ENCODE data around the gene ADPRHL1. TPM values are rescaled to one million over a fixed set of nuclear protein-coding genes. Genes with fewer than 3 reads are reported as not detected.
"Not testable (repeated sequence)": the region's sequence is repeated elsewhere in the genome, so short reads cannot be mapped to it uniquely, and the experiment has no call there.

Gene ADPRHL1
- total RNA-seq, 2 experiments from 2014 or later: 0.42 to 0.47 TPM

- no peaks in the 10 kb centered on the region for H3K9me3 Mint-ChIP-seq
- CTCF ChIA-PET: no interaction called here
- Histone ChIP-seq H3K27me3 (ENCODE audit: control insufficient read depth in 1 of 2, insufficient read depth in 2 of 2, low read length in 2 of 2) (no peaks in the 10 kb centered on the region), H3K36me3 (ENCODE audit: insufficient read depth, low read length) (peaks cover 9% of the 10 kb centered on the region), H3K9me3 (ENCODE audit: control insufficient read depth in 1 of 2, insufficient read depth in 1 of 2, low read length in 2 of 2) (no peaks in the 10 kb centered on the region), H3K4me1 (ENCODE audit: insufficient read depth, low read length) (no peaks in the 10 kb centered on the region), H3K27ac (ENCODE audit: low read depth in 1 of 2, low read length in 2 of 2) (no peak overlapping the region), H3K4me3 (ENCODE audit: low read length) (no peak overlapping the region)
- intact Hi-C loops (cut with DNase I, micrococcal nuclease): no loop called here
- no peaks in the 10 kb centered on the region for H3K4me1 Mint-ChIP-seq (ENCODE audit: low read depth)
- H3K27ac Mint-ChIP-seq: no peak overlapping the region
- H3K4me3 Mint-ChIP-seq: no peak overlapping the region
- DNase-seq (no peak), ATAC-seq (ENCODE audit: poor library complexity) (no peak)
- H3K36me3 Mint-ChIP-seq (ENCODE audit: low read depth): peaks cover 25% of the 10 kb centered on the region
- H3K27me3 Mint-ChIP-seq: no peaks in the 10 kb centered on the region
- POLR2A ChIA-PET: no interaction called here
- no peak for TF ChIP-seq CTCF (IDR thresholded peaks at IDR 0.05)
Observed at GRCh38 chr13:113452466-113452865, 822 bp downstream of the ADPRHL1 start.

- Histone ChIP-seq H3K4me1 (ENCODE audit: insufficient read depth, low read length) (no peaks in the 10 kb centered on the region), H3K27ac (ENCODE audit: low read depth in 1 of 2, low read length in 2 of 2) (no peak overlapping the region), H3K9me3 (ENCODE audit: control insufficient read depth in 1 of 2, insufficient read depth in 1 of 2, low read length in 2 of 2) (no peaks in the 10 kb centered on the region), H3K27me3 (ENCODE audit: control insufficient read depth in 1 of 2, insufficient read depth in 2 of 2, low read length in 2 of 2) (no peaks in the 10 kb centered on the region), H3K36me3 (ENCODE audit: insufficient read depth, low read length) (peaks cover 6% of the 10 kb centered on the region), H3K4me3 (ENCODE audit: low read length) (no peak overlapping the region)
- Mint-ChIP-seq H3K27ac (no peak overlapping the region), H3K27me3 (no peaks in the 10 kb centered on the region), H3K4me1 (ENCODE audit: low read depth) (no peaks in the 10 kb centered on the region), H3K9me3 (no peaks in the 10 kb centered on the region), H3K36me3 (ENCODE audit: low read depth) (peaks cover 22% of the 10 kb centered on the region), H3K4me3 (no peak overlapping the region)
- CTCF ChIA-PET: no interaction called here
- POLR2A ChIA-PET: no interaction called here
- DNase-seq (peak in 1 of 14 experiments; percentile 8), ATAC-seq (ENCODE audit: poor library complexity) (no peak)
- intact Hi-C loops (cut with DNase I, micrococcal nuclease): no loop called here
- no peak for TF ChIP-seq CTCF (IDR thresholded peaks at IDR 0.05)
Observed at GRCh38 chr13:113451951-113452421, 1.3 kb downstream of the ADPRHL1 start.

- H3K9me3 Mint-ChIP-seq, H3K4me3 Mint-ChIP-seq: not testable (repeated sequence)
Observed at GRCh38 chr13:113450861-113451620, 2.2 kb downstream of the ADPRHL1 start.

GRCh38 chr13:113450348-113450744, 2.9 kb downstream of the ADPRHL1 start:
- H3K4me1 Mint-ChIP-seq (ENCODE audit: low read depth); H3K27me3 Mint-ChIP-seq; H3K9me3 ChIP-seq (ENCODE audit: control insufficient read depth in 1 of 2, insufficient read depth in 1 of 2, low read length in 2 of 2); H3K27ac Mint-ChIP-seq; H3K4me3 Mint-ChIP-seq; H3K36me3 ChIP-seq (ENCODE audit: insufficient read depth, low read length); H3K27me3 ChIP-seq (ENCODE audit: control insufficient read depth in 1 of 2, insufficient read depth in 2 of 2, low read length in 2 of 2); ATAC-seq (ENCODE audit: poor library complexity); H3K9me3 Mint-ChIP-seq; POLR2A ChIA-PET; H3K4me3 ChIP-seq (ENCODE audit: low read length); DNase-seq; H3K27ac ChIP-seq (ENCODE audit: low read depth in 1 of 2, low read length in 2 of 2); H3K36me3 Mint-ChIP-seq (ENCODE audit: low read depth); intact Hi-C loops (cut with DNase I, micrococcal nuclease); CTCF ChIA-PET; H3K4me1 ChIP-seq (ENCODE audit: insufficient read depth, low read length): not testable (repeated sequence)

More at GRCh38 chr13:113450861-113451620, 2.2 kb downstream of the ADPRHL1 start:
- H3K27me3 ChIP-seq (ENCODE audit: control insufficient read depth in 1 of 2, insufficient read depth in 2 of 2, low read length in 2 of 2); H3K4me1 ChIP-seq (ENCODE audit: insufficient read depth, low read length); H3K4me1 Mint-ChIP-seq (ENCODE audit: low read depth); H3K4me3 ChIP-seq (ENCODE audit: low read length); intact Hi-C loops (cut with DNase I, micrococcal nuclease); POLR2A ChIA-PET; H3K27me3 Mint-ChIP-seq; H3K27ac ChIP-seq (ENCODE audit: low read depth in 1 of 2, low read length in 2 of 2); H3K27ac Mint-ChIP-seq; DNase-seq; CTCF ChIA-PET; H3K9me3 ChIP-seq (ENCODE audit: control insufficient read depth in 1 of 2, insufficient read depth in 1 of 2, low read length in 2 of 2); ATAC-seq (ENCODE audit: poor library complexity); H3K36me3 ChIP-seq (ENCODE audit: insufficient read depth, low read length): not testable (repeated sequence)
- H3K36me3 Mint-ChIP-seq (ENCODE audit: low read depth): peaks cover 17% of the 10 kb centered on the region

Data from CD4-positive, alpha-beta T cell (primary cell).